ENCODE results near the gene SCAMP1.

SCAMP1 gene

DNA sequence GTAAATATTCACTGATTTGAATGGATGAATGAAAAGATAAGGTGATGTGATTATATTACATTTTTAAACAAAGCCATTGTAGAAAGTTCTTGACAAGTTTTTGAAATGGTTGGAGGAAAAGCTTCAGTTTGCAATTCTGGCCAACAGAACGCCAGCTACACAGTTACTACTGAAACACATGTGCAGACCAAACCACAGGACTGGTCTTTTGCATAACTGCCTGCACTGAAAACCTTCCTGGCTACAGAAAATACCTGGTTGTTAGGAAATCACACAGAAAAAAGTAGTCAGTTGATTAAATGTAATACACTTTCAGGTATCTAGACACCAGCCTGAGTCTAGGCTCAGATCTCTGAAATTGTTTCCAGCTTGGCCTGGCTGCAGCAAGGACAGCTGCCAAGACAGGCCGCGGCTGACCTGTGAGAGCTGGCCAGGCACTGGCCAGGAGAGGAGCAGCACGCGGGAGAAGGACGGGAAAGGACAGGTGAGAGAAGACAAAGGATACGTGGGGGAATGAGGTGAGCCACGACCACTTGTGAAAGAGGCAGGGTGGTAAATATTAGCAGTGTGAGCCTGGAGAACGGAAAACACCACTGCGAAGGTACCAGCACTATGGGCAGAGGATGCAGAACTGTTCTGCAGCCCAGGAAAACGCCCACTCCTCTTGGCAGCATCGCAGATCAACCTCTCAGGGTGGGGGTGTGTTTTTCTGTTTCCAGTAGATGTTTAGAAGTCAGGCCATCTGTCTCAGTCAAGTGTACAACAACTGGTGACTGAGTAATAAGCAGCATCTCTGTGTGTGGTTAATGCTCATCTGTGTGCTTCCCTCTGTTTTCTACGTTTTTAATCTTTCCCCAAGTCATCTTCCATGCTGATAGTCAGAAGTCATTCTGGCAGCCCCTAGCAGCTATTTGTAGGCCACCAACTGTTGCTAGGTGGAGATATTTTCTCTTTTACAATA lies 137.4 kb downstream of the SCAMP1 start:
- no peak for DNase-seq

DNA sequence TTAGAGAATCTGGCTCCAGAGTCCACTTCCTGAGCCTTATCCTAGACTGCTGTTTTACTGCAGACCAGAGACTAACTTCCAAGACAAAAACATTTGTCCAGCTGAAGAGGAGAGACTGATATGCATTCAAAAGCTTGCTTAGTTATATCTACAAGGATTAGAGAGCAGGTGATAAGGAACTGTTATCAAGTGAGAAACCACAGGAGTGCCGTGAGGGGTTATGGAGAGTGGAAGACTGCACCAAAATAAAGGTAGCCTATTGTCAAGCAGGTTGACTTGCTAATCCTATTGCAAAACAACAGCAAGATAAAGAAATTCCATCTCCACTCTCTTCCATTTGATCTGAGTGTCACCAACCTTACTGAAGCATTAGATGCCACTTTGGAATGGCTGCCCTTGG lies 139.1 kb downstream of the SCAMP1 start:
- no peak for DNase-seq

DNA sequence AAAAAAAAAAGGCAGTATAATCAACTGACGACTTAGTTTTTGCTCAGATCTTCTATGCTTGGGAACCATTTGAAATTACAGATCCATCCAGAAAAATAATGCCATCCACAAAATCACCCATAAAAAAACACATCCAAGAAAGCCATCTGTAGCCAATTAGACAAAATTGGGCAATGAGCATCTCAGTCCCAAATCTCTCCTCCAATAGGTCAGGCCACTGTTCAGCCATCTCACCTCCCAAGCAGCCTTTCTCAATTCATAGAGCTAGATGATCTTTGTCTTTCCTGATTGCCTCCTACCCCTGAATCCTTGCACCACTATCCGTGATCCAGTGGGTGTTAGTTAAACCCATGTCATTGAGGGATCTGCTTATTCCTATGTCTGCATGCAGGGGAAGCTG lies 139.6 kb downstream of the SCAMP1 start:
- DNase-seq: no peak

DNA sequence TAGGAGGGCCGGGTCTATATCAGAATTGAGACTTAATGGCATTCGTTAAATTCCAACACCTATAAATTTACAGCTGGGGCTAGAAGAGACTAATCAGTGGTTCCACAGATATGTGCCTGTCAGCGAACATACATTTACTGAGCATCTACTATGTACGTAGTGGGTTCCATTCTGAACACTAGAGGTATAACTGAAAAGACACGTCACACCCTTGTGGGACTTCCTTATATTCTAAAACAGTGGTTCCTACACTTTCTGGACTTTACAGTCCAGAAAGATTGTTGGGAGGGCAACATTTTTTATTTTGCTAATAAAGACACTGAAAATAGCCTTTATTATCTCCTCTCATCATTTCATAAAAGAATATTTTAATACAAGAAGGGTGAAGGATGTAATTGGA lies 140.5 kb downstream of the SCAMP1 start:
- no peak for DNase-seq

DNA sequence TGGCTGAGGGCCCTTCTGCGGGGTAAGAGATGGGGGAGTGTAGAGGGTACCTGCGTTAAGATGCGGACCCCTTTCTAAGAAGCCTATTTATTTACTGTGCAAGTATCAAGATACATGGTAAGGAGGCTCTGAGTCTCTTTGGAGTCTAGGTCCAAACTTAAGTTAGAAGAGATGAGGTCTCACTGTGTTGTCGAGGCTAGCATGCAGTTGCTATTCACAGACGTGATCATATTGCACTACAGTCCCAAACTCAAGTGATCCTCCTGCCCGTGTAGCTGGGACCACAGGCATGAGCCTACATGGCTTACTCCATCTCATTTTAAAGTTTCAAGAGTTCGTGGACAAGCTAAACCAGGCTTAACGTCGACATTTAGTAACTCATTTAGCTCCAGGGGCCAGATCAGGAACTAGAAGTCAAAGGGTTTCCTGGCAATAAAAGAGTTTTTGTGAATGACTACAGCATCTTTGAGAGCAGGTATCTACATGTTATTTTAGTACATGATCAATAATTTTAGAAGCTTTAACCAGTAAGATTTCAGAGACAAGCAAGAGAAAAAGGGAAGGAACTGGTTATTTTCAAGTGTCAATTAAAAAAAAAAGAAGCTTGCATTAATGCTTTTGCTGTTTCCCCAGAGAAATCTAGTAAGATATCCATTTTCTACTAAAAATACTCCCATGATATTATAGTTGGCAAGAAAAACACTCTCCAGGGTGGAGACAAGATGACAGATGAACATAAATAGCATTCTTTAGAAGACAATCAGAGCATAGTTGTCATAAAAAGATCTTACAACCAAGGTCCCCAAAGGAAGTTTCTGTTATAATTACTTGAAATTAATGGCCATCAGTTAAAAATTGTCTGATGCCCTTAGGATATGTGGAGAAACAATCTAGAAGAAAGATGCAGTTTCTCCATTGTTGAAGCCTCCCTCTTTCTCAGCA lies 141.3 kb downstream of the SCAMP1 start:
- no peak for DNase-seq

DNA sequence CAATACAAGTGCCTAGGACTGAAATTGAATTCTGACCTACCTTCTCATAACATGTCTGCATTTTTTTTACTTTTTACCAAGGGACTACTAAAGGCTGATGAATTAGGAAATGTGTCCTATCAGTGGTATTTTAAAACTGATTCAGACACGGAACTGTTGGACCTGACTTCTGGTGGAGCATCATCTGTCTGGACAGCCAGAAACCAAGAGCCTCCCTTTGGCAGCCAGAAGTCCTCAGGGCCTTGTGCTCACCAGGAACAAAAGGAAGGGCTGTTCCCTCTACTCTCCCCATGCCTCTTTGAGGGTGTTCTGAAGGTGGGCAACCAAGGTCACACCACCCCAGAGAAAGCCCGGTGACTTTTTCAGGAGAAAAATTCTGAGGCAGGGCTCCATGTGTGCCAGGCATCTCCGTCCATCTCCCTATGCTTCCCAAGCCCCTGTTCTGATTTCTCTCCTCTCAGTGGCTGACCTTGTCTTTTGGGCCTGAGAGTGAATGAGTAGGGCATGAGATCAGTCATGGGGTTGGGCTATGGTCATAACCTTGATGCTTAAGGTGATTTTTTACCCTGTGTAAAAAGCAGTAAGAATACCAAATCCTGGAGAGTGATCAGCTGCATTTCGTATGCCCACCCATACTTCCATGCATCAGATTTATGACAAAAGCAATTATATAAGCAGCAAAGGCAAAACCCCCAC lies 143.7 kb downstream of the SCAMP1 start:
- no peak for DNase-seq

DNA sequence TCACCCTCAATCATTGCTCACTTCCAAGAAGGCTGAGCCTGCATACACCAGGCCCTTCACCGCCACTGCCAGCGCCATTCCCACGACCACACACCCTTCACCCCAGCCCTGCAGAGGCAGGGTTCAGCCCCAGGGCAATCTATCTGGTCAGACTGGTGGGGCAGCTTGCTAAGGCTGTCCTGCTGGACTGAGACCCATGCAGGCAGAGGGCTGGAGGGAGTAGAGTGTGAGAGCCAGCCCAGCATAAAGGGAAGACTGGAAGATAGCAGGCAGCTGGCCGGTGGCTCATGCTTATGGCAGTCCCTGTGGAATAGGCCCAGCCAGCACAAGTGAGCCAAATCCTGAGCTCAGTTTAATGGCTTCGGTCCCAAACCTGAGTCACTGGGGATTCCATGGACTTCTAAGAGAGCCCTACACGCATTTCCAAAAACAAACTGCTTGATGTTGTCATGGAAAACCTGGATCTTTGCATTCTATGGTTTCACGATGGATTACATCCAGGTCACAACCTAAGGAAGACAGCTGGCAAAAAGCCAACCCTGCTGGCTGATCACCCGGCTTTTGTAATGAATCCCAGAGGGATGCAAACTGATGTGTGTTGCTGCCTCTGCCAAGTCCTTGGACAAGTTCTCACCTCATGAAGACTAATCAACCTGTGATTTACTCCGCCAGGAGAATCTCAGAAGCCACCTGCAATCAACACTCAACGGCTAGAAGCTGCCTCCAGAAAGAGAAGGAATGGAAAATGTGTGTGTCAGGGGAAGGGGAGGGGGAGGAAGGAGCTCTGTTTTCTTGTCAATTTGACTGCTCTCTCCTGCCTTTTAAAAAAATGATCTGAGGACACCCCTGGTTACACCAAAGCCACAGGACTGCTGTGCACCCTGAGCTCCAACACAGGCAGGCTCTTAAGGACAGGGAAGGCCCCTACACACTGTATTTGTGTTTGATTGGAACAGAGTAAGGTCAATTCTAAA lies 144.6 kb downstream of the SCAMP1 start:
- no peak for DNase-seq

DNA sequence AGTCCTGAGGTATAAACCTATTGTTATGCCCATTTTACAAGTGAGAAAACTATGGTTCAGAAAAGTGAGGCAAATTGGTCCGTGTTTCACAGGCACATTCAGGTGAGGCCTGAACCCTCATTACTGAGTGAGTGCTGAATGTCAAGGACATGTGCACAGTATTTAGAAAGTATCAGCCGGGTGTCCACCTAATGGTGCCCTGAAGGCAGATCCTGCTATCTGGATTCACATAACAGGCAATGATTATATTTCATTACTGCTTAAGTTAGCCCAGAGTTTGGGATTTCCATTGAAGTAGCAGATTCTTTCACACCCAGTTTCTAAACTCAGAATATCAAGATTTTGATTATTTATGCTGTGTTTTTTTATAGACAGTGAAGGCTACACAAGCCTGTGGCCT lies 145.4 kb downstream of the SCAMP1 start:
- DNase-seq: no peak

DNA sequence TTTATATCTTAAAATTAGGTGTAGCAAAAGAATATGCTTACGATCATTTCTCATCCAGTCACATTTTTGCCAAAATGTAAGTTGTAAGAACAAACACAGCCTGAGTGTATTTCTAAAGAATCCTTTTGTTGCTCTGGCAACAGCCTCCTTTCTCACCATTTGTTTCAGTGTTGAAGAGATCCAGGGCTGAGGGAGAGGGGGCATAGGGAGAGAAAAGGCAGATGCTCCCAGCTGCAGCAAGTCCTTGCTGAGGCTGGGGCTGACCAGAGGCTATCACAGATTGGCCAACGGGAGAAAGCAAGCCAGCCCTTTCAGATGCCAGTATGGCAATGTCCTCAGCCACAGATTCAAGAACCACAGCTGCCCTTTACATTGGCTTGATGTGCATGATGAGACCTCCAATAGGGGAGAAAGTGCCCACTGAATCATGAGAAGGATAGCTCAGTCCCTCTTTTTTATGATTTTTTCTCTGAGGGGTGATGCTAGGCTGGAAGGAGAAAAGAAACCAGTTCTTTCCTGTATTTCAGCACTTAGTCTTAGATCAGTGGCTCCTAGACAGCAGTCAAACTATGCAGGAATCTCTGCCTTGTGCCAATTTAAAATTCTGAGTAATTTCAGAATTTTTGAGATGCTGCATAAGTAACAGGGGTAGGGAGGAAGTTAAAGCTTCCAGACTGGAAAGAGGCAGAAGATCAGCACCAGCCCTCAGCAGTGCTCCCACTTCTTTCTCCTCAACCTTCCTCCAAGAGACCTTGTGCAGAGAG lies 146.0 kb downstream of the SCAMP1 start:
- DNase-seq: no peak

DNA sequence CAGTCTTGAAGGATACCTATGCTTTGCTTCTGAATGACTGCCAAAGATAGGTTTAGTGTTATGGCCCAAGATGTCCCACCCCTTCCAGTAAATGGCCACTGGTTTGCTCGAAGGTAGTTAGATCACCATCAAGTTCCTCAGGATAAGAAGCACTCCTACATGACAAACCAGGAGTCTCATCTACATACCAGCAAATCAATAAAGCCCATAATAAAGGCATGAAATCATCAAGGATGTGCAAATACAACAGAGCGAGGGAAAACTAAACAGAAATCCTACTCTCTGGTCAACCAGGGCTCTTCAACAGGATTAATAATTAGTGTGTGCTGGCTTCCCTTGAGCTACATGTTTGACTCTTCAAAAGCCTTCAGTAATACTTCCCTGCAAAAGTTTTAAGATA lies 147.1 kb downstream of the SCAMP1 start:
- DNase-seq: no peak

DNA sequence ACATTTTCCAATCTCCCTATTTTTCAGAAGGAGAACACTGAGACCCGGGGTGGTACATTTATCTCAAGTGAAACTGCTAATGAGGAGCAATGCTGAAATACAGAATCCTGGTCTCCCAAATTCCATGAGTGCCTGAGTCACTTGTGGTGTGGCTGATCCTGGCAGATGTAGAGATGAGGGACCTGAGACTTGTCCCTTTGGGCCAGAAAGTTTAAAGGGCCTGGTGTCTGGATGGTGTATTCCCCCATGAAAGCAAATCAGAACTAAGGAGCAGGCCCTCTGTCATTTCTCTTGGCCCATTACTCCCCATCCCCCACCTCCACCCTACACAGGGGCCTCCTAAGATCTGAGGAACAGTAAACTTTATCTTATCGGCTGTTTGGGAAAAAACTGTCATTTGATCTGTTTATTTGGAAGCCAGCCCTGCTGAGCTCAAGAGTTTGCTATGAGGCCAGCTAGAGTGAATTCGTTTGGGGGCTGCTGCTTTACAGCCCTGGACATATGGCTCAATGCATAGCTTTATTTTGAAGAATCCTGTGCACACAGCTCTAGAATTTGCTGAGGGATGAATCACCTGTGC lies 147.9 kb downstream of the SCAMP1 start:
- no peak for DNase-seq

DNA sequence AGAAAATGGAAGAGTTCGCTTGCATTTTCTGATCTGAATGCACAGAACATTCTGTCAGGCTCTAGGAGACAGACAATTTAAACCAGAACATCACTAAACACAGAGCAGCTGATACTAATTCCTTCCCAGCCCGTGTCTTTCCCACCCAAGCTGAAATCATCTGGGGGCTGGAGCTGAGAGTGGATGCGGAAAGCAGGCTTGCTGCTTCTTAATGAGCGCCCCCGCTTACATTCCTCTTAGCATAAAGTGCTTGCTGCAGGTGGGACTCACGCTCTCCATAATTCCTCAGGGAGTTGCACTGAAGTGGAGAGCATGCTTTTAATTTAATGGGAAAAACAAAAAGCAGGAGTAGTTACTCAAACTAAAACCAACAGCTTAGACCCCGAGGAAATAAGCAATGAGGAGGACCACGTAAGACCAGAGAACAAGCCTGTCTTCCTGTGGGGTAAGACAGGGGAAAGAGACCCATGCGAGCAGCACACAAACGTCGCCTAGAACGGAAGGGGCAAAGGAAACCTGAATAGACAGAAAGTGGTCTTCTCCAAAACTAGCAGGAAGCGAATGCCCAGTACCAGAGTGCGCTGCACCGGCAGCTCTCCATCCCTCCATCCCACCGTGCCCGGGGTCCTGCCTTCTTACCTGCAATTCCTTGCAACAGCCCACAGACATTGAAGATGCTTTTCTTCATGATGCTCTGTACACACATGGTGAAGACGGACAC lies 148.9 kb downstream of the SCAMP1 start:
- DNase-seq: no peak

DNA sequence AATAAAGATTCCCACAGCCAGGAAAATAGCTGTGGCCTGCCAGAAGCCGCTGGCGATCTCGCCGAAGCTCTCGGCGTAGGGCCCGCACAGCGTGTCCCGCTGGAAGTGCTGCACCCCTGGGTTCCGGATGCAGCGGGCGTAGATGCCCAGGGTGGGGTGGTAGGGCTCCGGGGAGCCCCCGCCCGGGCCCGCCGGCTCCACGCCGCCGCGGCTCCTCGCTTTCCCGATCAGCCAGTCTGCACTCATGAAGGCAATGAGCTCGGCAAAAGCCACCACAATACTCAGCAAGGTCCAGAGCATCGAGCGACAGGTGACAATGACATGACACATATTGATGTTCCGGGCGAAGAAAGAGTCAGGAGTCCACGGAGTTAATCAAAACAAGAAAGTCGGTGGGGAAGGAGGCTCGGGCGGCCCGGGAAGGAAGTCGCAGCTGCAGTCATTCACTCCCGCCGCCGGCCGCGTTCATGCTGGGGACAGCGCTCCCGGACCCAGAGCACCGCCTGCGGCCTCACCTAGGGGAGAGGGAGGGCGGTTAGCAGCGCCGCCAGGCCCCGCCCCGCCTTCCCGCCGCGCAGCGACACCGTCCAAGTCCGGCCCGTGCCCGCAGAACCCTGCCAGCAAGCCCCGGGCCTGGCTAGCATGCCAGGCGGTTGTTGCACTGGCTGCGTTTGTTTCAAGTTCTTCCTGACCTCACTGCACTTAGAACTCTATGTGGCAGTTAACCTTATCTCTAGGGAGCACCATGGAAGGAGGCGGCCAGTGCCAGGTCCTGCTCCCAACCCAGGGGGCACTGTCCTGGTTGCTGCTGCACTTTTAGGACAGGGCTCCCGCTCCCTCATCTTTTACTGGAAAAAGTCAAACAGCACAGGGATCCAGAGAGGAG lies 149.7 kb downstream of the SCAMP1 start:
- peak; percentile 43 for DNase-seq

DNA sequence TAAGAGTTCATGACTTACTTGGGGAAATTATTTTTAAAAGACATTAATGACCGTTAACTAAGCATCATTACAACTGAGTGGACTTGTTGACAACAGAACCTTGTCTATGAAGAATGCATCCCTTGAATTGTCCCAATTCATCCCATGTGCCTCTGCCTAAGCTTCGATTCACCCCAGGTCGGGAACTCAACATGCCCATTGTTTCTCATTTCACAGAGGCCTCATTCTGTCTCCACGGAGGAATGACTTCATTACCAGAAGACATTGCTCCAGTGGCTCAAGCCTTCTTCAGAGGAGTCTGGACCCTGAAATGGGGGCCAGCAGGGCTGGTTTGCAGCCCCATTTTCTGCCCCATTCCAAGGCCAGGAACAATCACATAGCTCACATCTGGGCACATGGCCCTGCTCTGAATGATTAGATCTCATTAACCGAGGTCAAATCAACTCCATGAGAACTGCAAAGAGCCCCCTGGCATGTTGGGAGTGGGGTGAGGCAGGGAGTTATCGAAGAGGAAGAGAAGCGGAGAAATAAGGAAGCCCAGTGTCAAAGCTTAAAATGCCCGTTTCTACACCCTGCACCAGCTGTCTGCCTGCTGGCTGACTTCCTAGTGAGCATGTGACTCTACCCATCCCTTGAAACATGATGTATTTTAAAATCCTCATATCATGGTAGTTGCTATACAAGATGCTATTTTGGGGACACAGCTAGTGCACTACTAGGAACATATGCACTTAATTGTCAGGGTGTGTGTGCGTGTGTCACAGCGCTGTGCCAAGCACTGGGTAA lies 150.9 kb downstream of the SCAMP1 start:
- DNase-seq: no peak

DNA sequence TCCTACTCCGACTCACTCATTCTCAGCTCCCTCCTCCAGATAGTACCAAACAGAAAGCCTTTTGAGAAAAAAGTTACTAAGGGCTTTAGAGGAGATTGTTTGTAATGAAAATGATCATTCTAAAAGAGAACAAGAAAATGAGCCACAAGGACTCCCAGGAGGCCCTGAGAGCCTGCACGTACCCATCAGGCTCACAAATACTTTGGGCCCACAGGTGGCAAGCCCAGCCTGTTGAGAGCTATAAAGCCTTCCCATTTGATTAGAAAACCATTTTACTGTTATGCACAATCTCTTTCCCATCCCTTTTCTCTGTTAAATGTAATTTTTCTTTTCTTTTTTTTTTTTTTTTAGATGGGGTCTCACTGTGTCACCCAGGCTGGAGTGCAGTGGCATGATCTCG lies 152.0 kb downstream of the SCAMP1 start:
- no peak for DNase-seq

DNA sequence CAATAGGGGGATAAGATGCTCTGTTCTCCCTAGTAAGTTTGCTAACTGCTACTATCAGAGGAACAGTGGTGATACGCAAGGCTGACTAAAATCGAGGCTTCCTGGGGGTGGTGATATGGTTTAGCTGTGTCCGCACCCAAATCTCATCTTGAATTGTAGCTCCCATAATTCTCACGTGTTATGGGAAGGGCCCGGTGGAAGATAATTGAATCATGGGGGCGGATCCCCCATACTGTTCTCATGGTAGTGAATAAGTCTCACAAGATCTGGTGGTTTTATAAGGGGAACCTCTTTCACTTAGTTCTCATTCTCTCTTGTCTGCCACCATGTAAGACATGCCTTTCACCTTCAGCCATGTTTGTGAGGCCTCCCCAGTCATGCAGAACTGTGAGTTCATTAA lies 153.0 kb downstream of the SCAMP1 start:
- no peak for DNase-seq

DNA sequence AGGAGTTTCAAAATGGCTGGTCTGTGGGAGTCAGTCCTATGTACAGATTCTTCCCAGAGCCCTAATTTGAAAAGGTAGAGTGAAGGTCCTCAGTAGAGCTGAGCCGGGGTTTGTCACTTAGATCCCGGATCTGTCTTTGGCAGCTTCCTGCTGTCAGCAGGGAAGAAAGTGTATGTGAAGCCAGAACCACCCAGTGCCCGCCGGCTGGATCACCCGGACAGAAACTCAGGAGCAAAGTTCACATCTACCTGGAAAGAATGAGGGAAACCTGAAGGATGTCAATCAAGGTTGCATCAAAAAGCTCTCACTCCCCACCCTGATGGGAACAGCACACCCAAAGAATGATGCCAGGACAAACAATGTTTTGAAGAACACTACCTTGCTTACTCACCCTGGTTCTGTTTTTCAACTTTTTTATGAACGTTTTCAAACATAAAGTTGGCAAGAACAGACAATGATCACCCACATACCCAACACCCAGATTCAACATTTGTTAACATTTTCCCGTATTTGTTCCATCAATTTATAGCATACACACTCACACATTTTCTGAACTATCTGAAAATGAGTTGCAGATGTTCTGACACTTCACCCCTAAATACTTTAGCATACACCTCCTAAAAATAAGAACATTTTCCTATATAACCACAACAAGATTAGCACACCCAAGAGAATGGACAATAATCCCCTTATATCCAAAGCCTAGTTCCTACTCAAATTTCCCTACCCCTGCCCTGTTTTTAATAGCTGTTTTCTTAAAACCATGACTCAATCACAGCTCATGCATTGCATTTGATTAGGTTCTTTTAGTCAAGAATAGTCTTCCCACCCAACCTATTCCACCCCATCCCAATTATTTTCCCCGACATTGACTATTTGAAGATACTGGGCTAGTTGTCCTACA lies 154.3 kb downstream of the SCAMP1 start:
- no peak for DNase-seq

Data from activated CD4-positive, alpha-beta T cell treated with anti-CD3 and anti-CD28 coated beads for 48 hours (primary cell).